ENCODE measurements around the gene WDR53. TPM values are rescaled to one million over a fixed set of nuclear protein-coding genes. Genes with fewer than 3 reads are reported as not detected.

WDR53 gene
- total and polyA plus RNA-seq, 9 of the 15 experiments (the other 6 are each of a cell fraction or from before 2014, with no cell fraction given), result 13.0 to 34.5 (median 20.9) TPM

GRCh38 chr3:196528639-196529233 lies 39.6 kb downstream of the WDR53 start (continued):
- TF ChIP-seq PATZ1 (CRISPR knock-in tag; IDR thresholded peaks at IDR 0.05; ENCODE audit: borderline replicate concordance) (no peak), EHMT2 (IDR thresholded peaks at IDR 0.05) (no peak), ZEB2 (IDR thresholded peaks at IDR 0.05) (no peak), YY1 (IDR thresholded peaks at IDR 0.05; ENCODE audit: borderline replicate concordance in 1 of 3, control insufficient read depth in 1 of 3, extremely low read depth in 1 of 3, insufficient read depth in 3 of 3, insufficient read length in 1 of 3, insufficient replicate concordance in 2 of 3, low read depth in 1 of 3, low read length in 2 of 3) (peak; percentile 44 to 91 (median 85)), MLLT1 (IDR thresholded peaks at IDR 0.05) (no peak), SREBF2 (CRISPR knock-in tag; IDR thresholded peaks at IDR 0.05) (no peak), TRIM25 (IDR thresholded peaks at IDR 0.05; ENCODE audit: borderline replicate concordance) (no peak), SNIP1 (IDR thresholded peaks at IDR 0.05; ENCODE audit: low read depth) (no peak), ZNF449 (CRISPR knock-in tag; IDR thresholded peaks at IDR 0.05) (no peak), BCLAF1 (IDR thresholded peaks at IDR 0.05; ENCODE audit: borderline replicate concordance in 1 of 2, control insufficient read depth in 1 of 2, low read depth in 2 of 2, low read length in 1 of 2) (no peak), ZNF143 (CRISPR knock-in tag; IDR thresholded peaks at IDR 0.05) (no peak), ZNF589 (CRISPR knock-in tag; IDR thresholded peaks at IDR 0.05; ENCODE audit: low read depth) (no peak), ETS2 (tag; IDR thresholded peaks at IDR 0.05; ENCODE audit: borderline replicate concordance, poor library complexity, severe bottlenecking) (no peak), COPS2 (conservative IDR thresholded peaks at IDR 0.05) (no peak), CHD1 (IDR thresholded peaks at IDR 0.05; ENCODE audit: low read length) (no peak), ZNF253 (CRISPR knock-in tag; conservative IDR thresholded peaks at IDR 0.05) (no peak), TEAD2 (tag; IDR thresholded peaks at IDR 0.05) (no peak)
